CD4-positive, alpha-beta T cell treated with Interferon gamma for 1 hour (primary cell): ENCODE data around the gene SIKE1.
"Not testable (repeated sequence)": the region's sequence is repeated elsewhere in the genome, so short reads cannot be mapped to it uniquely, and the experiment has no call there.

Source experiments
- DNase-seq: peaks from one replicate; pipeline ENCODE4 v3.0.0-alpha.2; 2020

Gene SIKE1

DNA sequence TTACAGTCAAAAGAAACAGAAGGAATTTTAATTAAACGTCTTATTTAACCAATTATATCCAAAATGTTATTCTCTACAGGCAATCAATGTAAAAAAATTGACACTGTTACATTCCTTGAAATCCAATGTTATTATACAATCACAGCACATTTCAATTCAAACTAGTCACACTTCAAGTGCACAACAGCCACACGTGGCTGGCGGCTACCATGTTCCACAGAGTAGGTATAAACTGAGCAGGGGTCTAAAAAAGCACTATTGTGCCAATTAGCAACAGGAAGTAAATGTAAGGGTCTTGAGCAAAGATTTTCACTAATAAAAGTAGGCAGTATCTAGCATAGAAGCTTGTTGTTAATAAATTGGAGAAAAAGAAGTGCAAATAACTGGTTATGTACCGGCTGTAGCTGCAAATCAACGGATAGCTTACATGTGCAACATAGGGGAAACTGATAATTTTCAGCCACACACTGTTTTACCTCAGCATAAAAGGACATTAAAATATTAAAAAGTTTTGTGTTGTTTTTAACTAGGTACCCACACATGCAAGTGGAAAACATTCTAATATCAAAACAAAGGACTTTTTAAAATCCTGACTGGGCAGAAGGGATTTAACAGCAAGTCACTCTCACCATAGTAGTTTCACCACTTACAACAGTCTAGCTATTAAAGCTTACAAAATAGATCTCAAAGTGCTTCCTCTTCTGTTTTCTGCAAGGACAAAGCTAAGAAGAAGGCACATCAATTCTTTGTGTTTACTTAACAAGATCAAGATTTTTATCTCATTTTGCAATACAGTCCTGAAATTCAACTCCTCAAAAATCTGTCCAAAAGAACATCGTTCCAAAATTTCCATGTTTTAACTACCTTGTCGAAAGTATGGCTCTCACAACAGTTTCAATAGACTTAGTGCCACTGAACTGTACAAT lies 25.2 kb downstream of the SIKE1 start:
- DNase-seq = no peak

DNA sequence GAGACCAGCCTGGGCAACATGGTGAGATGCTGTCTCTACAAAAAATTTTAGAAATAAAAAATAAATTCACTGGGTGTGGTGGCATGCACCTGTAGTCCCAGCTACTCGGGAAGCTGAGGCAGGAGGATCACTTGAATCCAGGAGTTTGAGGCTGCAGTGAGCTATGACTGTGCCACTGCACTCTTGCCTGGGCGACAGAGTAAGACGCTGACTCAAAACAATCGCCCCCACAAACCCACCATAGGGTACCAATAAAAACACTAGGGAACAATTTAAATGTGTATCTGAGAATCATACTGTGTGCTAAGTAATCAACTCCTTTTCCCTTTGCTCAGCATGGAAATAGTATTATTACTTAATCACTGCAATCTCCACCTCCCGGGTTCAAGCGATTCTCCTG lies 26.8 kb downstream of the SIKE1 start:
- DNase-seq = not testable (repeated sequence)

DNA sequence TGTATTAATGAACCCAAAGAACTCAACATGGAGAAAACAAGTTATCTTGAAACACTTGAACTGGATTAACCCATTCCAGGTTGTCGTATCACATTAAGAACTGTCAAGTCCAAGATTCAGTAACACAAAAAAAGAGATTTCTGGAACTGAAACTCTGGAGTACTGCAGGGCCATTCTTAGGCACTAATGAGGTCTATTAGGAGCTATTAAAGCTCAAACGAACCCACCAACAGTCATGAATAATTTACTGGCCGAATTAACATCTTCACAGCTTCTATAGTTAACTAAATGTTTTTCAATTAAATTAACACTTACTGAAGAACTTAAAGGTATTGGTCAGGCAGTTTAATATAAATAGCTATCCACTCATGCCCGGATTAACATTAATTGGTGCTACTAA lies 27.3 kb downstream of the SIKE1 start:
- DNase-seq = no peak

DNA sequence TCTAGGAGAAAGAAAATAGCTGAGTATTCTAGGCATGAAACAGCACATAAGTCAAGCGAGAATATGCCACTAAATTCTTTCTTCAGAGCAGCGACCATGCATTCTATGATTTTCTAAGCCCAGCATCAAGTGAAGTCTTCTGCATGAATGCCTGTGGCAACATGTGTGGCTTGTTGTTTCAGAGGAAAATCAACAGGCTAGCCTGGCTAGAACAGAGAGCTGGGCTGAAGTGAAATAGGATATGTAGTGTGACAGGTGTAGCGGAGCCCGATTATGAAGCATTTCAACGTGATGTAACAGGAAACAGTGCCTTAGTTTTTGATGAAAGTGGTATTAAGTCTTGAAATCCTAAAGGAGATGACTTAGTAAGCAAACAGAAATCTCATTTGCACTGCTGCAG lies 29.7 kb downstream of the SIKE1 start:
- DNase-seq = no peak

DNA sequence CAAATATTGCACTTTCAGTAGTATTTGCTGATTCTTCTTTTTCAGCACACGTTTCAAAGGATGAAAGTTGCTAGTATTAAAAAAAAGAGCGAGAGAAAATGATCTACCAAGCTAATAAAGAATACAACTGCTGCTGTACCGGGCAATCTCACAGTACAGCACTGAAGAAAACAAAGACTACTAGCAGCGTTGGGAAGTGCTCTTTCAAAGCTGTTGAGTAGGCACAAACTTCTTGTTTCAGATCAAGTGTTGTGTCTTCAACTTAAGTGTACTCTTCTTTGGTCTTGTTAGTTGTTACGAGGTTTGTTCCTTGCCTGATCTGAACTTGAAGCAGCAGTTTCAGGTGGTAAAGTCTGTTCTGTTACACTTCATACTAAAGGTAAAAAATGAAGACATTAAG lies 30.6 kb downstream of the SIKE1 start:
- no peak for DNase-seq

DNA sequence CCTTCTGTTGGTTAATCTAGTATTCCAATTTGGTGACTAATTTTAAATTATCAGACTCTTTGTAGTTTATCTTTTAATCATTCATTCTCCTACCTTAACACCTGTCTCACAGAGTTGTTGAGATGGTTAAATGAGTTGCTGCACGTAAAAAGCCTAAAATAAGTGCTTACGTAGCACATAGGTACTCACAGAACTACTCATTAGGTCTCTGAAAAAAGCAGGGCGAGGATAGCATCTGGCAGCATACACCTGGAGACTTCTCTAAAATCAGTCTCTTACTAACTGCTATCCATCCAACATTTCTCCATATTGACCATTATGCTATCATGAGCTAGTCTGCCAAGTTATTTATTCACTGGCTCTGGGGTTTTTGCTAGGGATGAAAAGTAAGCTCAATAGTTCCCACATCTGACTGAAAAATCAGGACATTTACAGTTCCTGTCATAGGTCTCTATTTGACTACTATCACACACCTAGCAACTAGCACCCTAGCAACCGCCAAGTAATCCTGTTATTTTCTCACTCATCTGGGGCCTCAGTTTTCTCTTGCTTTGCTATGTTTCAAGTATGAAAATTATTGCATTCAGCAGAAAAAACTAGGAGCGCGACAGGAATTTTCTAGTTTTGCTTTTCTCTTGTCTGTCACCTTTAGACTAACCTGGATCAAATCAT lies 33.9 kb downstream of the SIKE1 start:
- no peak for DNase-seq

DNA sequence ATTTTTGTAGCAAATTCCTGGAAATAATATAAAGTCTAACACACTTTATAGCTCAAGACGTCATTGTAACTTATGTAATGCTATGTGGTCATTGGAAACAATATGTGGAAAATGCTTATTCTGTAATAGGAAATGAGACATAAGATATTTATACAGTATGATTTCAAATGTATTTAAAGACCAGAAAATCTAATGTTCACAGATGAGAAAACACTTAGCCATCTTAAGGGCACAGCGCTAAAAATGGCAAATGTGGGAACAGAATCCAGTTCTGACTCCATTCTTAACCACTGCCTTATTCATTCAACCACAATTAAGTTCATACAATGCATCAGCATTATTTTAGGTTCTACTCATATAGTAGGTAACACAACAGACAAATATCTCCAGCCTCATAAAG lies 35.2 kb downstream of the SIKE1 start:
- no peak for DNase-seq

DNA sequence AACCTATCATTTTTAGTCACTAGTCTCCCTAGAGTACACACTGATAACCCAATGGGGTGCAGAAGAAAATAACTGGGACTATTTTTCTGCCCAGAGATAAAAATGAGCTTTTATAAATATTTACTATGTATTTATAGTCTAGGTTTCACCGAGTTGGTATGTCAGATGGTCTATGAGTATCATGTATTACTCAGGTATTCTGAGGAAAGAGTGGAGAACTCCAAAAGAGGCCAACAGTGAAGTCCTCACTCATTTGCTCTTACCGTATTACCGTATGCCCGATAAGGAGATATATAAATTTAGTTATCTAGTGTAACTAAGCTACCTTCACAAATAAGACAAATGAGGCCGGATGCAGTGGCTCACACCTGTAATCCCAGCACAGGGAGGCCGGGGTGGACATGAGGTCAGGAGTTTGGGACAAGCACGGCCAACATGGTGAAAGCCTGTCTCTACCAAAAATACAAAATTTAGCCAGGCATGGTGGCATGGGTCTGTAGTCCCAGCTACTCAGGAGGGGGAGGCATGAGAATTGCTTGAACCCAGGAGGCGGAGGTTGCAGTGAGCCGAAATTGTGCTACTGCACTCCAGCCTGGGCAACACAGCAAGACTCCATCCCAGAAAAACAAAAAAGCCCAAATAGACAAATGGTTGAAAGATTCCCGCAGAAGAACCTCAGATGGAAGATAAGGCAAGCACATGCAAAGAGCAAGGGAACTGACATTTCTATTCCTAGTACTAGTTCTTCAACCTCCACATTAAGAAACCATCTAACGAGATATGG lies 38.3 kb downstream of the SIKE1 start:
- no peak for DNase-seq

DNA sequence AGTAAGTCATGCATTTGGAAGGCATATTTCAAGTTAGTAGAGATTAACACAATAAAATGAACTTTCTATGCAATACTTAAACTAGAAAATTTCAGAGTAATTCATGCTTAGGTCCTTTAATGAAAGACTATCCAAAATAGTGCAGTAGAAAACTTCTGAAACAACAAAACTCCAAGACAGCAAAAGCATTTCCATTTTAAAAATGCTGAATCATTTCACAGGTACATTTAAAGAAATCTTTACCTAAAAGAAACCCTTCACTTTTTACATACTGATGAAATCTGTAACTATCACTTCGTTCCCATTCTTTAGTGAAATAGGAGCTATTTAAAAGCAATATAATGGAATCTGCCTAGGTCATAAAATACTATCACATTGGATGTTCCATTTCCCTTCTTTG lies 40.2 kb downstream of the SIKE1 start:
- no peak for DNase-seq

DNA sequence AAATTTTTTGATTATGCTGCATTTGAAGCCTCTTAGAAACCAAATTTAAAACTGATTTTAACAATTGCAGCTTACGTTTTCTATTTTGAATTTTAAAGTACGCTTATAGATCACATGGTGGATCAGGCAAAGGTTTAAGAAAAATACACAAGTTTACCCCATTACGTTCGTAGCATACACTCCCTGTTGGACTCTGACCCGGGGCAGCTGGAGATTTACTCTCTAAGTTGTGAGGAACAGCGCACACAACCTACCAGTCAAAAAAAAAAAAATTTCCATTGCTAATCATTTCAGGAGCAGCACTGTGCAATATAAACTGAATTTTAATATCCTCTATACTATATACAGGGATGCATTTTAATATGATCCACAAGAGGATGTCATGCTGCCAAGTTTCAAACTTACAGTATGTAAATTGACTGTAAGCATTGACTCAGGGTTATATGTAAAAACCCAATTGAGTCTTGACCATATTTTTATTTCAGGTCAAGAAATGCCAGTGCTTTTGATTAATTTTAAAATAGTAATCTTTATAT lies 43.1 kb downstream of the SIKE1 start:
- DNase-seq = no peak

DNA sequence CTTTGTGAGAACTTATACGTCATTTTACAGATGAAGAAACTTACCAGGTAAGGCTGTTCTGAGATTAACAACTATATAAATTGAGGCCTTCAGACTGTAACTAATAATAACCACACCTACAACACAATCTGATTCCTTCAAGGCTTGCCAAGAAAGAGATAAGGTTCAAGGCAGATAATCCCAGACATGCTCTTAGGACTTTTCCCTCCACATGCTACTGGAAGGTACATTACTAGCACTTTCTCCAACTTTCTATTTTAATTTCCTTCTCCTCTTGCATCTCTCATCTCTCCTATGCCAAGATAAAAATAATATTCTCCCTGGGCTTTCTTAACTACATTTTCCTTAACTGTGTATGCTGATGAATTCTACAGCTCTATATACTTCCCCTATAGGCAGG lies 45.0 kb downstream of the SIKE1 start:
- no peak for DNase-seq

DNA sequence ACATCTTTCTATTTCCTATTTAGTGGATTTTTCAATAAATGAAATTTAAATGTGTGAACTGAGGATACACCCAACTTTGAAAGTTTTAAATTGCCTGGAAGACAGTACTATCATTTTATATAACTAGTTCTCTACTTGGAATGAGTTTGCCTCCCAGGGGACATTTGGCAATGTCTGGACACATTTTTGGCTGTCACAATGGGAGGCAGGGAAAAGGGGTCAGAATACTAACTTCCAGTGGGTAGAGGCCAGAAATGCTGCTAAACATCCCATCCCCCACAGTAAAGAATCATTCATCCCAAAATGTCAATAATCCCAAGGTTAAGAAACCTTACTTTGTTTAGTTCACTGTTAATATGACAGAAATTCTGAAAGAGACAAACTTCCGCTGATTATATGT lies 50.7 kb downstream of the SIKE1 start:
- DNase-seq = no peak

DNA sequence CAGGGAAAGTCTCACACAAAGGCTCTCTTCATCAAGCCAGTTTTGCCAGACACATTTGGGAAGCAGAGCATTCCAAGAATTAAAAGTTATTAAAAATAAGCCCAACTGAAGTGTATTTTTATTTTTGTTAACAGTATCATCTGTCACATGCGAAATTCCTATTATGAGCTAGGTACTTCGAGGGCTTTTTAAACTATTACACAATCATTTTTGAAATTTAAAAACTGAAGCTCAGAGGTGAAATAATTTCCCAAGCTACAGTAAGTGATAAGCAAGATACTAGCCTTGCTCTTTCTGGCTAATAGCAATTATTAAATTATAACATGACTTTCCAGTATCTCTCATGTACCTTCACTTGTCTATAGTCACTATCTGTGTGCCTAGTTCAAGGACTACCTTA lies 51.9 kb downstream of the SIKE1 start:
- DNase-seq = no peak

DNA sequence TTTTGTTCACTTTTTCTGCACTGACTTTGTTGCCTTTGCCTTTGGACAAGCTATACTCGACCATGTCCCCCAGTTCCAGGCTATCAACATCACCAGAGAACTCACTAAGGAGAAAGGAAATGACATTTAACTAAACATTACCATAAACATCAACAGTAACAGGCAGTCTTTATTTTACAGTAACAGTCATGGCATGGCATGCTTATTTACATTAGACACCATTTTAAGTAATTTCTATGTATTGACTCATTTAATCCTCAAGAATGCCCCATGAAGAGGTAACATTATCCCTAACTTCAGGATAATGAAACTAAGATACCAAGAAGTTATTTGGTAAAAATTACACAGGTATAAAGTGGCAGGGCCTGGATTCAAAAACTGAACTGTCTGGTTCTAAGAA lies 55.3 kb downstream of the SIKE1 start:
- no peak for DNase-seq

DNA sequence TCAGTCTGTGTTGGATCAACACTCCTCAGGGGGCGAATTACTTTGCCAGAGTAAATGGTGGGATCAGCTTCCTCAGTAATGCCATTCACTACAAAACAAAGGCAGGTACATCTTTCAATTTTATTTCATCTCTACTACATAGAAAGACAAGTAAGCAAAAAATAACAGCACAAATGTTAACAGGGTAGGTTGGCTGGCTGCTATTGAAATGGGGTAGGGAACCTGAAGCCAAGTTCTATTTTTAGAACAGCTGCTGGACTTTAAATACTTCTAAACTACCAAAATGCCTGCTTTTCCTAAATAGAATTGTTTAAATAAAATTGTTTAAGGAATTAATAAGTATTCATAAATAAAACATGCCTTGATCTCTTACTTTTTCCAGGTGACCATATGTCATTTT lies 56.6 kb downstream of the SIKE1 start:
- no peak for DNase-seq

DNA sequence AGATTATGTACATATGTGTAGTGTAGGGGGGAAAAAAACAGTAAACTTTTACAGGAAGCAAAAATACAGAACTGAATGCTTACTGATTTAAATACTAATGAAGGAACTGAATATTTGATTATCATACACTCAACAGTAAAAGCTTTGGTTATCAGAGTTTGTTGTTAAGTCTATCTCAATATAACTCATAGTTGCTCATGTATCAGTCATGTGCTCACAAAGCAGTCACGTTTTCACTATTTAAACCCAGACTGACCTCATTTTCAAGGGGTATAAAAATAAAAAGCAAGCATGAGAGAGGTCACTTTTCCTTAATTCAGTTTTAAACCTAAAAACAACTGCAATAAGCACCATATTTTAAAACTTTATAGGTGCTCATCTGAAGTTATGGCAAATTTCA lies 57.0 kb downstream of the SIKE1 start:
- no peak for DNase-seq

DNA sequence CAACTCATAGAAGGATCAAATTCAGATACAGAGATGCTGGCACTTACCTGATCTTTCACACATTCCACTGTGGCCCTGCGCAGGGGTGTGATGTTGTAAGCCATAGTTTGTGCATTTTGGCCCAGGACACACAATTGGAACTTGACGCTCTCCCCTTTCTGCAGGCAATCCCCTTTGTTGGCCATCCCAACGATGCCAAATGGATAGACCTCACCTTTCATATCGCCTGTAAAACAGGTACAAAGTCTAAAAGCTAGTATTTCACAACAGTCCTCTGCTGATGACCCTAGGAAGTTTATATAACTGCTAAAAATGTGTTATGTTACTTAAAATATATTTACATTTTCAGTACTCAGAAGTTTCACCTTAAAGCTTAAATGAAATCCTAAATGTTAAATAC lies 60.0 kb downstream of the SIKE1 start:
- no peak for DNase-seq
